LHCN-M2 (cell line): Measurements from ENCODE around the gene GRB7. TPM values are rescaled to one million over a fixed set of nuclear protein-coding genes. Genes with fewer than 3 reads are reported as not detected.
"Not testable (repeated sequence)": the region's sequence is repeated elsewhere in the genome, so short reads cannot be mapped to it uniquely, and the experiment has no call there.

Experiments used
- DNase-seq: peaks from one replicate; pipeline ENCODE4 v3.0.0-alpha.2; 2012; ENCODE audit warnings: low read depth
- polyA plus RNA-seq: library from polyadenylated mRNA; unstranded; fragments of >200 nt; gene quantifications from one replicate; pipeline ENCODE4 v1.2.1, GENCODE V29; 2012; ENCODE audit warnings: missing spikeins
- total RNA-seq: library from RNA; depleted of rRNA; stranded (reverse); fragments of >200 nt; gene quantifications from 2 replicates; pipeline ENCODE4 v1.2.3, GENCODE V29; 2014; rRNA removed

The GRB7 gene
- 0.06 TPM in 2 replicates for total RNA-seq
- 0.04 TPM for polyA plus RNA-seq

DNA sequence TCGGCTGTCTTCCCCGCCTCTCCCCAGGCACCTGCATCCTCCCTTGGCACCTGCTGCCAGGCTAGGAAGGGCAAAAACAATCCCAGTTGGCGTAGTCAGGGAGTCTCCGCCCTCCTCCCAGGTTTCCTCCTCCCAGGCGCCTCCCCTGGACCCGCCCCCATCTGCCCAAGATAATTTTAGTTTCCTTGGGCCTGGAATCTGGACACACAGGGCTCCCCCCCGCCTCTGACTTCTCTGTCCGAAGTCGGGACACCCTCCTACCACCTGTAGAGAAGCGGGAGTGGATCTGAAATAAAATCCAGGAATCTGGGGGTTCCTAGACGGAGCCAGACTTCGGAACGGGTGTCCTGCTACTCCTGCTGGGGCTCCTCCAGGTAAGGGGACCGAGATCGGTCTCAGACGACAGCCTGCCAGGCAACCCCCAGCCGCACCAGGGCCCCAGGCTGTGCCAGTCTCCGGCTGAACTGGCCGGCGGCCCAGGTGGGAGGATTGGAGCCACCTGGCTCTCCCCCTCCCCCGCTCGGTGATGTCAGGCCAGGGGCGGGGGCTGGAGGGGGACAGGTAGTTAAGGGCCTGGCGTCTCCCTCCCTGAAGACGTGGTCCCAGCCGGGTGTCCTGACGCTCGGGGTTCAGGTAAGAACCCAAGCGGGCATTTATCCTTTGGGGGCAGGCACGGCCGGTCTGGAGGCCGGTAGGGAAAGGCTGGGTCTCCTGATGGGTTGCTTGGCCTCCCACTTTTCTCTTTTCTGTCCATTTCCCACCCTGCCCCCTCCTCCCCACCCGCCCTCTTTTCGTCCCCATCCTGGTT is at the start of gene GRB7:
Gene GRB7, plus strand, starts transcription at position 179 of the 808 bp plus-strand sequence. CDS start 4,364 bp downstream, outside the sequence.
- DNase-seq, result no peak

DNA sequence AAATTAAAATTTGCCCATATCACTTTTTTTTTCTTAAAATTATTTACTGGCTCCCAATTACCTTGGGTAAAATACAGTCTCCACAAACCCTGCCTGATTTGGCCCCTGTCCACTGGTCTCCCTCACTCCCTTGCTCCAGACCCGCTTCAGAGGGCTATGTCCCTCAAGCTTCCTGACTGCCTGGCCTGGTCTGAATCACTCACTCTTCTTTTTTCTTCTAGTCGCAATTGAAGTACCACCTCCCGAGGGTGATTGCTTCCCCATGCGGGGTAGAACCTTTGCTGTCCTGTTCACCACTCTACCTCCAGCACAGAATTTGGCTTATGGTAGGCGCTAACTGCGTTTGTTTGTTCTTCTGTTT is 49.3 kb upstream of the GRB7 start:
- DNase-seq, result no peak

DNA sequence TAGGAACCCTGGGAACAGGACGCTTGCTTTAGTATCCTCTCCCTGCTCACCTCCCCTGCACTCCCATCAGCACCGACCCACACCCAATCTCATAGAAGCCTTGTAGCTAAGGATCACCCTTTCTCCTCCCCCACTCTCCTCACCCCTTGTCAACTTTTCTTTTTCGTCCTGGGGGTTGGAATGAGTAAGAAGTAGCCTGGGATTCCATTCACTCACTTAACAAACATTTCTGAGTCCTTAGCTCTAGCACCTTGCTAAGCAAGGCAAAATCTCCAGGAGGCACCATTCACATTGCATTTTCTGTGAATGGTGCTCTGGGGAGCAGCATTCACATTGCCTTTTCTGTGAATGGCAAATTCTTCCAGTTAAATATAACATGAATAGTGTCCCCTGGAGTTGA is 48.8 kb upstream of the GRB7 start:
- DNase-seq, result no peak

DNA sequence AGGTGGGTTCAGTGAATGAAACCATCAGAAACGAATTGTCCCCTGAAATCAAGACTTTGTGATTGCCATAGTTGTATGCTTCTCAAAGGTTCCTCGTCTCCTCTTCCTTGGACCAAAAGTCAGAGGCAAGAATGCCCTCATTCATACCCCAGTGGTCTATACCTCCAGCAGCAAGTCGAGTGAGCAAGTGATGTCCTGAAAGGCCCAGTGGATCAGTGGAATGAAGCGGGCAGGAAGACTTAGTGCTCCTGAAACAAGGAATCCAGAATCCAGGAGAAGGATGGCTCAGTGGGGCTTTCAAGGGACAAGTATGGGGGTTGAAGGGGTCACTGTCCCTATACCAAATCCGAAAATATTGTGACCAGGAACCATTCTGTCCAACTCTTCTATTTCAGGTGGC is 43.1 kb upstream of the GRB7 start:
- no peak for DNase-seq

DNA sequence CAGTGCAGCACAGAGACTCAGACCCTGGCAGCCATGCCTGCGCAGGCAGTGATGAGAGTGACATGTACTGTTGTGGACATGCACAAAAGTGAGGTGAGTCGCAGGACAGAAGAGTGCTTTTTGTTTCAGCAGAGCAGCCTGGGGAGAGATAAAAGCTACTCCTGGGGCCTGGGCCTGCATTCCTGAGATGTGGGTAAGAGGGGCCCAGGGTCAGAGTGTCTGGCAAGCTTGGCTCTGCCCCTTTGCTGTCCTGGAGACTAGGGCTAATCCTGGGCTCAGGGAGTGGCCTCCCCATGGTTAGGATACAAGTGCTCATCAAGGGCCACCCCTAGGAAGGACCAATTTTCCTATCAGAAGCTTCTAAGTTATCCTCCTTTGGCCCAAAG is 42.7 kb upstream of the GRB7 start:
- no peak for DNase-seq

DNA sequence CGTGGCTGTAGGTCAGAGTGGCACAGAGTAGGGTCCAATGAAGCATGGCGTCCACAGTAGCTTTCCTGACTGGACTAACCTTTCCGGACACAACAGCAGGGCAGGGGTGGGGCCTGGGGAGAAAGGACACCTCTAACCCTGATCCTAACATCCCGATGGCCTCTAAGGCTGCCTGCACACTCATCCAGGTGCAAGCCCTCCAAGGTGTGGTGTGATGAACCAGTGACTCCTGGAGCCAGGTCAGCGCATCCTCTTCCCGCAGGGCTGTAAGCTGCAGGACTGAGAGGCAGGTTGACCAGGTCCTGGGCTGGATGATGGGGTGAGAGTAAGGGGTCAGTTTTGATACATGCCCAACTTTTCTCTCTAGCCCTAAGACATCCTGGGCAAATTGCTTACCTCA is 41.0 kb upstream of the GRB7 start:
- DNase-seq, result no peak

DNA sequence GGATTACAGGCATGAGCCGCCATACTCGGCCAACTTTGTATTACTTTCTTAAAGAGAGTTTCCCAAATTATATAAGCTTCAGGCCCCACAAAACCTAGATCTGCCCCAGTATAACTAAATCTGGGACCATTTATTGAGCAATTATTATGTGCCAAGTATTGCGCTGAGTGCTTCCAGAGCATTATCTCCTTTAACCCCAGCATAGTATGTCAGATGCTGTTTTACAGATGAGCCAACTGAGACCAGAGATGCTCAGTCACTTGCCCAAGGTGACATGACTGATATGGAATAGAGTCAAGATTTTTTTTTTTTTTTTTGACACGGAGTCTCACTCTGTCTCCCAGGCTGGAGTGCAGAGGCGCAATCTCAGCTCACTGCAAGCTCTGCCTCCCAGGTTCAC is 39.8 kb upstream of the GRB7 start:
- no peak for DNase-seq

DNA sequence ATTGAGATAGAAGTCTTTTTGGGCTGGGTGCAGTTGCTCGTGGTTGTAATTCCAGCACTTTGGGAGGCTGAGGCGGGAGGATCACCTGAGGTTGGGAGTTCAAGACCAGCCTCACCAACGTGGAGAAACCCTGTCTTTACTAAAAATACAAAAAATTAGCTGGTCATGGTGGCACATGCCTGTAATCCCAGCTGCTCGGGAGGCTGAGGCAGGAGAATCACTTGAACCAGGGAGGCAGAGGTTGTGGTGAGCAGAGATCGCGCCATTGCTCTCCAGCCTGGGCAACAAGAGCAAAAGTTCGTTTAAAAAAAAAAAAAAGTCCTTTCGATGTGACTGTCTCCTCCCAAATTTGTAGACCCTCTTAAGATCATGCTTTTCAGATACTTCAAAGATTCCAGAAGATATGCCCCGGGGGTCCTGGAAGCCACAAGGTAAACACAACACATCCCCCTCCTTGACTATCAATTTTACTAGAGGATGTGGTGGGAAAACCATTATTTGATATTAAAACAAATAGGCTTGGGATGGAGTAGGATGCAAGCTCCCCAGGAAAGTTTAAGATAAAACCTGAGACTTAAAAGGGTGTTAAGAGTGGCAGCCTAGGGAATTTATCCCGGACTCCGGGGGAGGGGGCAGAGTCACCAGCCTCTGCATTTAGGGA is 38.5 kb upstream of the GRB7 start:
- DNase-seq, result not testable (repeated sequence)

DNA sequence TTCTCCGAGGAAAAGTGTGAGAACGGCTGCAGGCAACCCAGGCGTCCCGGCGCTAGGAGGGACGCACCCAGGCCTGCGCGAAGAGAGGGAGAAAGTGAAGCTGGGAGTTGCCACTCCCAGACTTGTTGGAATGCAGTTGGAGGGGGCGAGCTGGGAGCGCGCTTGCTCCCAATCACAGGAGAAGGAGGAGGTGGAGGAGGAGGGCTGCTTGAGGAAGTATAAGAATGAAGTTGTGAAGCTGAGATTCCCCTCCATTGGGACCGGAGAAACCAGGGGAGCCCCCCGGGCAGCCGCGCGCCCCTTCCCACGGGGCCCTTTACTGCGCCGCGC is 38.0 kb upstream of the GRB7 start, which contains the start of gene ERBB2:
Gene ERBB2, plus strand, starts transcription at position 247 of the 330 bp plus-strand sequence. CDS start 175 bp downstream, outside the sequence.
- DNase-seq, result peak; percentile 79

DNA sequence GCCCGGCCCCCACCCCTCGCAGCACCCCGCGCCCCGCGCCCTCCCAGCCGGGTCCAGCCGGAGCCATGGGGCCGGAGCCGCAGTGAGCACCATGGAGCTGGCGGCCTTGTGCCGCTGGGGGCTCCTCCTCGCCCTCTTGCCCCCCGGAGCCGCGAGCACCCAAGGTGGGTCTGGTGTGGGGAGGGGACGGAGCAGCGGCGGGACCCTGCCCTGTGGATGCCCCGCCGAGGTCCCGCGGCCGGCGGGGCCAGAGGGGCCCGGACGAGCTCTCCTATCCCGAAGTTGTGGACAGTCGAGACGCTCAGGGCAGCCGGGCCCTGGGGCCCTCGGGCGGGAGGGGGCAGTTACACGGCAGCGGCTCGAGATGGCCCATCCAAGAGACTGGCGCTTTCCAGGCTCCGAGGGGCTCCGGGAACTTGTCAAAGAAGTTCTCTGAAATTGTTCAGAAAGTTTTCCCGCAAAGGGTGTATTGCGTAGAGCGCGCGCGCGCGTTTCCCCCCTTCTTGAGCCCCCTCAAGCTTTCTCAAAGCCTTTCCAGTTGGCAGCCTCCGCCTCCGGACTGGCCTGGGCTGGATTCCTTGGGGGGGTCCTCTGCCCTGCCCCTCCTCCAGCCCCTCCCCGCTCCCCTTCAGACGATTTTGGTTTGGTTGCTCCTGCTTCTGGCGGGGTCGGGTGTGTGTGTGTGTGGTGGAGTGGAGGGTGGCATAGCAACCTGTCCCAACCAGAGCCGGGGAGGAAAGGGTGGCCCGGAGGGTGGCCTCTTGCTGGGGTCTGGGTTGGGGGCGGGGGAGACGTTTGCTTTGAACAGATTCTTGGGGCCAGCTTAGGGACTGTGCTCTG is 37.4 kb upstream of the GRB7 start:
- DNase-seq, result peak; percentile 19

DNA sequence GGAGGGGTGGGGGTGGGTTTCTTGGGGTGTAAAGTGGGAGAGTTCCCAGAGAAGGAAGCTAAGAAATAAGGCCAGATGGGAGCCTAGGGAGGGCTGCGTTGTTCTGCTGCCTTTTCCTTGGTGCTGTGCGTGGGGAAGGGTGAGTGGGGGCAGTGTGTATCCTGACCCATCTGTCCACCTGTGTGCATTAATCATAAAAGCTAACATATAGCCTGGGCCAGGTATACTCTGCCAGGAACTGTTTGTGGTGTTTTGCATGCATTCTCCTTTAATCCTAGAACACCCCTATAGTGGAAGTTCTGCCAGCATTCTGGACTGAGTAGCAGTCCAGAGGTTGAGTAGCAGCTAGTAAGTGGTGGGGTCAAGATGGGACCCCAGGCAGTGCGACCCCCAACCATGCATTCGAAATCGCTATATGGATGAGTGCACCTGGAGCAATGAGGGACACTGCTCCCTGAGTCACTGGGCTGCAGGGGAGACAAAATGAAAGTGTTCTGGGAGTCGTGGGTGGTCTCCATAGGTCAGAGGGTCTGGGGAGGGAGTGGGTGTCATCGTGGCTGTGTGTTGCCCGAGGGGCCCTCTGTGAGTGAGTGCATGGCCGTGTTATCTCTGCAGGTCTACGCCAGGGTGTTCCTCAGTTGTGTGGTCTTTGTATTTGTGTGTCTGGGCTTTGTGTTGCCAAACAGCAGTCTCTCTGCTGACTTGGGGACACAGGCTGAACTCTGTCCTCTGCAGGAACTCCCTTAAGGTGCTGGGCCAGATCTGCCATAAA is 36.5 kb upstream of the GRB7 start:
- DNase-seq, result no peak

DNA sequence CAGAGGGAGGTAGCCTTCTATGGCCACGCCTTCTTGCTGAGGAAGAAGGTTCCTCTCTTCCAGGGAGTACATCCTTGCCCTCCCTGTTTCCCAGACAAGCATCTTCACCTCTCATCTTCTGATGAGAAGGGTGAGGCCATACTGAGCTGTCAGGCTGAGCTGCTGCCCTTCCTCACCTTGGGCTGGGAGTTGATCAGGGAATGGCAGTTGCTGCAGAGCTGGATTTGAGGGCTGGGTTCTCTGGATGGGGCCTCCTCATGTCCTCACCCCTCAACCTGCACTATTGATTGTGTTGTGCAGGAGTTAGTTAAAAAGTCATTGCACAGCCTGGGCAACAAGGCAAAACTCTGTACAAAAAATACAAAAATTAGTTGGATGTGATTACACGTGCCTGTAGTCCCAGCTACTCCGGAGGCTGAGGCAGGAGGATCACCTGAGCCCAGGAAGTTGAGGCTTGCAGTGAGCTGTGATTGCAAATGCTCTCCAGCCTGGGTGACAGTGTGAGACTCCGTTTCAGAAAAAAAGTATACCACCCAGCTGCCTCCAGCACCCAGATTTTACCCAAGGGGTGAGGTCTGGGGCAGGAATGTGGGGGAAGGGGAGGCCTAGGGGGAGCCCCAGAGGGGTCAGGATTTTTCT is 35.8 kb upstream of the GRB7 start:
- DNase-seq, result no peak

DNA sequence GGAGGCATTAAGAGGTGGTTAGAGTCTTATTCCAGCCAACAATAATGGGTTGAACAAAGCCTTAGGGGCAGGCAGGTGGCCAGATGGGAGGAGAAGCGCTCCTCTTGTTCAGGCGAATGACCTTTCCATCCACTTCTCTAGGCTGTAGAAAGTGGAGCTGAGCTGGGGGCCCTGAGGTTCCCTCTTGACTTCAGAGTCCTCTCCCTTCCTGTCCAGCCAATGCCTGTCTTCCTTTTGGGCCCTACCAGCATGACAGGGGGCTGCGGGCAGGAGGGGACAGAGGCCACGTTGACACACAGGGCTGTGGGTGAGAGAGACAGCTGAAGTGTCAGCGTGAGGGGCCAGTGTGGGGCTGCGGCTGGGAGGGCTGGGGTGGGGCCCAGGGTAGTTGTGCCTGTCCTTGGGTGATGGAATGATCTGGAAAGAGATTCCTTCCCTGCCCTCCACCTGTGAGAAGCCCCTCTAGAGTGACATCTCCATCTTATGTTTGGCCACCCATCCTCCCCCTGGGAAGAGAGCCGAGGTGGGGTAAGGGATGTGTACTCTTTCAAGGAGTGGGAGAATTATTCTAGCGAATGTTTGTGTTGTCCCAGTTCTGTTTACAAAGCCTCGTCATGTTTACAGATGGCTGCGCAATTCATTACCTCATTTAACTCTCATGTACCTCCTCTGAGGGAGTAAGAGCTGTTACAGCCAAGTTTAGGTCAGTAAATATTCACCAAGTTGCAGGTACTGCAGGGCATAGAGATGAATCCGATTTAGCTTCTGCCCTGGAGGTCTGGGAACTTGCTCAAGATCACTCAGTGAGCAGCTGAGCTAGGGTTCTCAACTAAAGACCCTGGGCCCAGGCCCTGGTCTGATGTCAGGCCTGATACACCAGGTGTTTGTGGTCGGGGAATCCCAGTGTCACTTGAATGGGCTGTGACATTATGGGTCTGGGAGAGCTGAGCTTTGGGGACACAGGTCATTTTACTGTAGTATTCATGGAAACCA is 34.5 kb upstream of the GRB7 start:
- no peak for DNase-seq

DNA sequence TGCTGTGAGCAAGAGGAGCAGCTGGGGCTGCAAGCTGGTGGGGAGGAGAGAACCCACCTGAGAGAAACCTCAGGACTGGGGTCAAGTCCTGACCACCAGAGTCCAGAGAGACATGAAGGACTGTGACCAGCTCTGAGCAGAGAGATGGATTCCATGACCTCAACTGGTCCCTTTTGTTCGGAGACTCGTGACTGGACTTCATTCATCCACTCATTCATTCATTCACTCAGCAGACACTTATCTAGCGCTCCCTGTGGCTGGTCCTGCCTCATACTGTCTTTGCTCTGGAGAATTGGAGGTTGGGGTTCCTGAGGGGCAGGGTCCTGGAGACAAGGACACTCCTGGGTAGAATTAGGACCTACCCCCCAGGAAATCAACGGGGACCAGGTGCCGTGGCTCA is 33.8 kb upstream of the GRB7 start:
- no peak for DNase-seq

DNA sequence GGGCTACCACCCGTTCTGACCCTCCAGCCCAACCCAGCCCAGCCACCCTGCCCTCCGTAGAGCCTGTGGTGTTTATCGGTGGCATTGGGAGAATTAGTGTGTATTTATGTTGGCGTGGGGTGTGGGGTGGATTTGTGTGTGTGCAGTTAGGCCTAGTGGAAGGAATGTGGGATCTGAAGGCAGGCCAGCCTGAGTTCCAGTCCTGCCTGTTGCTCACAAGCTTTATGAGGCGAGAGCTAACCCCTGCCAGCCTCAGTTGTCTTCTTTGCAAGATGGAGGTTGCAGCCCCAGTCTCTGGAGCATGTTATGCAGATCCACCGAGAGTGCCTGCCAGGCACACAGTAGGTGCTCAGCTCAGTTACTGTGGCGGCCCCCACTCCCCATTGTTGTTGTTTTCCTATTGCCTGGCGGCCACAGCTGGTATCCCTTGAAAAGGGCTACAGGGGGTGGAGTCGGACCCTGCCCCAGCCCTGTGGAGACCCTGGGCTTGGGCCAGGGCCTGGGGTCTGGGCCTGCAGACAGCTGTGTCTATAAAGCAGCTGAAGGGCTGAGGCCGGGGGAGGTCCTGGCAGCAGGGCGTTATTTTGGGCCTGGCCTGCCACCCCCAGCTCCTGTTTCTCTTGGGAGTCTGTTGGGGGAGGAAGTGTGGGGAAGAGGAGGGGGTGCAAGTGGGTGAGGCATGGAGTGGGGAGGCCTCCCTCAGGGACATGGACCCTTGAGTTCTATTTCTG is 32.8 kb upstream of the GRB7 start:
- DNase-seq, result no peak

DNA sequence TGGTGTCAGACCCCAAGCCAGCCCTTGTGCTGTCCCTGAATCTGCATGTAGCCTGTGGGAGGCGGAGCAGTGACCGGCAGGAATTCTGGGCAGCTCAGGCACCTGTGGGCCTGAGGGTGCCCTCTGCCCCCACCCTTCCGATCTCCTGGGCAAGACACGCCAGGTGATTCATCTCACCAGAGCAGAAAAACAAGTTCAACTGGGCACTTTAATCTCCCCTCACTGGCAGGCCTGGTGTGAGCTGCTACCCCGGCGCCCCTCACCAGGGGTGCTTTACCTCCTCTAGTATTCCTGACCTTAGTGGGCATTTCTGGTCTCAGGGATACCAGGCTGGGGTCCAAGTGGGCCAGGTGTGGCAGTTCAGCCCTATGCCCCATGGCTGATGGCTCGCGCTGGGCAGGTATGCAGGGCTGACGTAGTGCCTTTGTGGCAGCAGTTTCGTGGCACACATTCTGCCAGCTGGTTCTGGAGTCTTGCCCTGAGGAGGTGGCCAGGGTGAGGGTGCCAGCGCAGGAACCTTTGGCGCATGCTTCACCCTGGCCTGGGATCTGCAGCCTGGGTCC is 31.9 kb upstream of the GRB7 start:
- DNase-seq, result no peak

DNA sequence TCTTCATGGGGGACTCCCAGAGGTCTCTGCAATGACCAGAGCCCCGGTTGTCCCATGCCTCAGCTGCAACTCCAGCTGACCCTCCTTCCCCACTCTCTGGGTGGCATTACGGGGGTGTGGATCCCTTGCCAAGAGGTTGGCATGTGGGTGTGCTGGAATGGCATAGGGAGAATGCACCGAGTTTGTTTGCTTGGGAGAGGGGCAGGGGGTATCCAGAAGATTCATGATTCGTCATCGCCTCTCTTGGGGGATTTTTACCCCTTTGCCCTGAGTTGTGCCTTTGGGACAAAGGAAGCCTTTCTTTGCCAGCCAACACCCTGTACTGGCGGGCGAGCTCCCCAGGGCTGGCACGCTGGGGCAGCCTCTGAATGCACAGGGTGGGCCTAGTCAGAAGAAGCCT is 31.4 kb upstream of the GRB7 start:
- DNase-seq, result no peak

DNA sequence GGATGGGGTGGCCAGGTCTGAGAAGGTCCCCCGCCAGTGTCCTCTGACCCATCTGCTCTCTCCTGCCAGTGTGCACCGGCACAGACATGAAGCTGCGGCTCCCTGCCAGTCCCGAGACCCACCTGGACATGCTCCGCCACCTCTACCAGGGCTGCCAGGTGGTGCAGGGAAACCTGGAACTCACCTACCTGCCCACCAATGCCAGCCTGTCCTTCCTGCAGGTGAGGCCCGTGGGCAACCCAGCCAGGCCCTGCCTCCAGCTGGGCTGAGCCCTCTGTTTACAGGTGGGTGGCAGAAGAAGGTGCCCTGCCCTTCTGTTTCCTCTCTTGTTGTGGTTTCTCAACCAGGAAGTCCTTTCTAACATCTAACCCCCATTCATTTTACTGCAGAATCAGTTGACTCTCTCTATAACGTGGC is 30.8 kb upstream of the GRB7 start:
- DNase-seq, result no peak
